H9 (cell line): ENCODE measurements around the gene VAPA. TPM values are rescaled to one million over a fixed set of nuclear protein-coding genes. Genes with fewer than 3 reads are reported as not detected.

Experiments used
- DNase-seq: peaks from one replicate; pipeline ENCODE4 v3.0.0-alpha.2; 2017
- H2AFZ ChIP-seq: one replicate; pipeline ENCODE4 v1.6.1; 2013; ENCODE audit warnings: mild to moderate bottlenecking, low read length, control low read depth, moderate library complexity
- H2AK5ac ChIP-seq: 2 replicates; pipeline ENCODE4 v1.6.1; 2013; ENCODE audit warnings: low read length, control low read depth, mixed read lengths; ENCODE audit not compliant: insufficient read length
- H2BK120ac ChIP-seq: one replicate; pipeline ENCODE4 v1.6.1; 2013; ENCODE audit warnings: low read depth, mild to moderate bottlenecking, low read length, control low read depth, inconsistent platforms; ENCODE audit not compliant: poor library complexity, severe bottlenecking
- H2BK12ac ChIP-seq: 2 replicates; pipeline ENCODE4 v1.6.1; 2013; ENCODE audit warnings: low read length, control low read depth, mixed read lengths, low read depth; ENCODE audit not compliant: insufficient read length
- H2BK15ac ChIP-seq: 2 replicates; pipeline ENCODE4 v1.6.1; 2013; ENCODE audit warnings: low read depth, low read length, control low read depth
- H2BK20ac ChIP-seq: one replicate; pipeline ENCODE4 v1.6.1; 2013; ENCODE audit warnings: low read depth, mild to moderate bottlenecking, low read length, control low read depth, inconsistent platforms; ENCODE audit not compliant: poor library complexity, severe bottlenecking
- H2BK5ac ChIP-seq: 2 replicates; pipeline ENCODE4 v1.6.1; 2013; ENCODE audit warnings: low read length, control low read depth, mixed read lengths; ENCODE audit not compliant: insufficient read length
- H3K14ac ChIP-seq: 2 replicates; pipeline ENCODE4 v1.6.1; 2013; ENCODE audit warnings: low read length, control low read depth; ENCODE audit not compliant: insufficient read depth
- H3K18ac ChIP-seq: 2 replicates; pipeline ENCODE4 v1.6.1; 2013; ENCODE audit warnings: low read depth, mild to moderate bottlenecking, mixed read lengths, low read length, control low read depth; ENCODE audit not compliant: insufficient read length
- H3K23ac ChIP-seq: 2 replicates; pipeline ENCODE4 v1.6.1; 2013; ENCODE audit warnings: low read length, control low read depth, mixed read lengths, low read depth; ENCODE audit not compliant: insufficient read length
- H3K23me2 ChIP-seq: 2 replicates; pipeline ENCODE4 v1.6.1; 2013; ENCODE audit warnings: low read depth, mild to moderate bottlenecking, mixed read lengths, low read length, control low read depth; ENCODE audit not compliant: insufficient read length, poor library complexity, severe bottlenecking
- H3K27ac ChIP-seq: 2 replicates; pipeline ENCODE4 v1.5.1; 2013; ENCODE audit warnings: low read length, control low read depth, mixed read lengths, low read depth; ENCODE audit not compliant: insufficient read length
- H3K27me3 ChIP-seq: 2 replicates; pipeline ENCODE4 v1.6.1; 2013; ENCODE audit warnings: low read length, control low read depth, inconsistent platforms; ENCODE audit not compliant: insufficient read depth
- H3K4ac ChIP-seq: 2 replicates; pipeline ENCODE4 v1.6.1; 2013; ENCODE audit warnings: low read depth, mild to moderate bottlenecking, control low read depth, inconsistent platforms, low read length, moderate library complexity
- H3K4me1 ChIP-seq: 2 replicates; pipeline ENCODE4 v1.6.1; 2013; ENCODE audit warnings: low read length, control low read depth, inconsistent platforms; ENCODE audit not compliant: insufficient read depth
- H3K4me2 ChIP-seq: 2 replicates; pipeline ENCODE4 v1.6.1; 2013; ENCODE audit warnings: low read length, control low read depth, mixed read lengths; ENCODE audit not compliant: insufficient read length, insufficient read depth
- H3K56ac ChIP-seq: 2 replicates; pipeline ENCODE4 v1.6.1; 2013; ENCODE audit warnings: low read depth, mild to moderate bottlenecking, mixed read lengths, low read length, control low read depth; ENCODE audit not compliant: insufficient read length
- H3K79me1 ChIP-seq: 2 replicates; pipeline ENCODE4 v1.6.1; 2013; ENCODE audit warnings: low read depth, mild to moderate bottlenecking, moderate library complexity, low read length, control low read depth, inconsistent platforms; ENCODE audit not compliant: insufficient read depth, poor library complexity, severe bottlenecking
- H3K79me2 ChIP-seq: 2 replicates; pipeline ENCODE4 v1.6.1; 2013; ENCODE audit warnings: low read length, control low read depth, inconsistent platforms; ENCODE audit not compliant: insufficient read depth
- H3K9ac ChIP-seq: 2 replicates; pipeline ENCODE4 v1.6.1; 2013; ENCODE audit warnings: low read length, control low read depth, mixed read lengths; ENCODE audit not compliant: insufficient read length; ENCODE audit errors: extremely low read depth
- H3K9me3 ChIP-seq: one replicate; pipeline ENCODE4 v1.6.1; 2013; ENCODE audit warnings: low read depth, low read length, inconsistent platforms; ENCODE audit not compliant: control insufficient read depth
- H3T11ph ChIP-seq: one replicate; pipeline ENCODE4 v1.6.1; 2013; ENCODE audit warnings: mild to moderate bottlenecking, low read length, control low read depth, inconsistent platforms
- H4K20me1 ChIP-seq: one replicate; pipeline ENCODE4 v1.6.1; 2013; ENCODE audit not compliant: control insufficient read depth, insufficient read length, insufficient read depth
- H4K5ac ChIP-seq: 2 replicates; pipeline ENCODE4 v1.6.1; 2013; ENCODE audit warnings: low read depth, mild to moderate bottlenecking, mixed read lengths, low read length, control low read depth; ENCODE audit not compliant: insufficient read length
- H4K8ac ChIP-seq: replicated peaks from 2 replicates; pipeline ENCODE4 v1.6.1; 2013; ENCODE audit warnings: low read length, control low read depth, mixed read lengths, low read depth; ENCODE audit not compliant: insufficient read length
- H4K91ac ChIP-seq: 2 replicates; pipeline ENCODE4 v1.6.1; 2013; ENCODE audit warnings: low read depth, mild to moderate bottlenecking, moderate library complexity, mixed read lengths, low read length, control low read depth; ENCODE audit not compliant: insufficient read length
- H3K27ac Mint-ChIP-seq, 3 experiments: 2 replicates in 2 of 3; 3 replicates in 1 of 3; pipeline ENCODE4 v1.8.0; 2020 to 2021; ENCODE audit warnings: mixed read lengths in 3 of 3, mild to moderate bottlenecking in 1 of 3, moderate library complexity in 1 of 3
- H3K27me3 Mint-ChIP-seq: 2 replicates; pipeline ENCODE4 v1.8.0; 2021; ENCODE audit warnings: low read depth, mild to moderate bottlenecking, moderate library complexity, mixed read lengths
- H3K36me3 Mint-ChIP-seq, 3 experiments: 2 replicates in 2 of 3; 3 replicates in 1 of 3; pipeline ENCODE4 v1.8.0; 2020 to 2021; ENCODE audit warnings: low read depth in 3 of 3, mixed read lengths in 3 of 3; ENCODE audit not compliant: insufficient read depth in 1 of 3
- H3K4me1 Mint-ChIP-seq, 2 experiments: 2 replicates each; pipeline ENCODE4 v1.8.0; 2020; ENCODE audit warnings: mixed read lengths in 2 of 2
- H3K4me3 Mint-ChIP-seq, 2 experiments: 2 replicates in 1 of 2; 3 replicates in 1 of 2; pipeline ENCODE4 v1.8.0; 2020 to 2021; ENCODE audit warnings: mild to moderate bottlenecking in 2 of 2, mixed read lengths in 2 of 2, moderate library complexity in 1 of 2
- H3K9me3 Mint-ChIP-seq, 2 experiments: 2 replicates in 1 of 2; 3 replicates in 1 of 2; pipeline ENCODE4 v1.8.0; 2020; ENCODE audit warnings: mild to moderate bottlenecking in 2 of 2, mixed read lengths in 2 of 2, moderate library complexity in 1 of 2
- WGBS: extraction: QIAGEN DNeasy Blood & Tissue Kit; methylation state at CpG from one replicate; pipeline ENCODE4 v1.1.7; 2013; ENCODE audit warnings: missing lambda C conversion rate, low lambda C conversion rate, mixed read lengths; ENCODE audit not compliant: insufficient read length; ENCODE audit errors: extremely low coverage; 5-methylcytosine and 5-hydroxymethylcytosine counted together
- total RNA-seq: library from RNA; stranded (reverse); gene quantifications from 2 replicates; pipeline ENCODE4 v1.2.1, GENCODE V29; 2021
- TF ChIP-seq, protein P1 (sequence below): fragments of 200-600 bp; sonication (generic); conservative IDR thresholded peaks from 3 replicates; pipeline ENCODE4 v1.8.0; 2021; ENCODE audit warnings: antibody characterized with exemption, mild to moderate bottlenecking

The VAPA gene
- total RNA-seq, 1 experiment from 2014 or later = 141 TPM

- Mint-ChIP-seq H3K4me1 (peaks cover 31 to 33% of the 10 kb centered on the region in 2 experiments), H3K27ac (no peak overlapping the region), H3K27me3 (peaks cover 2% of the 10 kb centered on the region; the same call in 1 of the 2 replicates), H3K36me3 (peaks cover 11 to 24% (median 12%) of the 10 kb centered on the region in 3 experiments), H3K4me3 (no peak overlapping the region), H3K9me3 (peaks cover 22 to 24% of the 10 kb centered on the region in 2 experiments)
- peaks cover 10% of the 10 kb centered on the region; the same call in 1 of the 2 replicates for H3K4me1 ChIP-seq
- H3K4ac ChIP-seq = no peak overlapping the region
- H4K20me1 ChIP-seq = no peaks in the 10 kb centered on the region
- no CpG with 5 or more reads among the region's 3 CpGs for WGBS
- TF ChIP-seq, protein P1, sequence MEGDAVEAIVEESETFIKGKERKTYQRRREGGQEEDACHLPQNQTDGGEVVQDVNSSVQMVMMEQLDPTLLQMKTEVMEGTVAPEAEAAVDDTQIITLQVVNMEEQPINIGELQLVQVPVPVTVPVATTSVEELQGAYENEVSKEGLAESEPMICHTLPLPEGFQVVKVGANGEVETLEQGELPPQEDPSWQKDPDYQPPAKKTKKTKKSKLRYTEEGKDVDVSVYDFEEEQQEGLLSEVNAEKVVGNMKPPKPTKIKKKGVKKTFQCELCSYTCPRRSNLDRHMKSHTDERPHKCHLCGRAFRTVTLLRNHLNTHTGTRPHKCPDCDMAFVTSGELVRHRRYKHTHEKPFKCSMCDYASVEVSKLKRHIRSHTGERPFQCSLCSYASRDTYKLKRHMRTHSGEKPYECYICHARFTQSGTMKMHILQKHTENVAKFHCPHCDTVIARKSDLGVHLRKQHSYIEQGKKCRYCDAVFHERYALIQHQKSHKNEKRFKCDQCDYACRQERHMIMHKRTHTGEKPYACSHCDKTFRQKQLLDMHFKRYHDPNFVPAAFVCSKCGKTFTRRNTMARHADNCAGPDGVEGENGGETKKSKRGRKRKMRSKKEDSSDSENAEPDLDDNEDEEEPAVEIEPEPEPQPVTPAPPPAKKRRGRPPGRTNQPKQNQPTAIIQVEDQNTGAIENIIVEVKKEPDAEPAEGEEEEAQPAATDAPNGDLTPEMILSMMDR = no peak
- H3K79me1 ChIP-seq = no peaks in the 10 kb centered on the region
- H2BK5ac ChIP-seq = no peak overlapping the region
- no peak overlapping the region for H2AFZ ChIP-seq
- no peak overlapping the region for H2BK20ac ChIP-seq
- H3K18ac ChIP-seq = no peak overlapping the region
- H3K27me3 ChIP-seq = no peaks in the 10 kb centered on the region
- no peaks in the 10 kb centered on the region for H3K9me3 ChIP-seq
- no peak overlapping the region for H4K5ac ChIP-seq
- H3K14ac ChIP-seq = no peak overlapping the region
- no peak overlapping the region for H3K56ac ChIP-seq
- no peak overlapping the region for H4K91ac ChIP-seq
- no peak overlapping the region for H3T11ph ChIP-seq
- DNase-seq = no peak
- no peak overlapping the region for H3K23ac ChIP-seq
- H3K27ac ChIP-seq = no peak overlapping the region
- H2BK120ac ChIP-seq = no peak overlapping the region
- H2AK5ac ChIP-seq = no peak overlapping the region
- H4K8ac ChIP-seq = no peak overlapping the region
- H3K23me2 ChIP-seq = no peaks in the 10 kb centered on the region
- no peaks in the 10 kb centered on the region for H3K79me2 ChIP-seq
- H3K9ac ChIP-seq = no peak overlapping the region
- no peak overlapping the region for H2BK12ac ChIP-seq
- no peak overlapping the region for H2BK15ac ChIP-seq
- no peak overlapping the region for H3K4me2 ChIP-seq
Observed at GRCh38 chr18:9866627-9867026, 47.2 kb upstream of the VAPA start.
